ENCODE results near the gene DHRS7C. TPM values are rescaled to one million over a fixed set of nuclear protein-coding genes. Genes with fewer than 3 reads are reported as not detected.

The DHRS7C gene
- total RNA-seq, result not detected in 2 replicates

GRCh38 chr17:9790889-9791876, at the start of gene DHRS7C:
DHRS7C (minus strand) TSS chr17:9791592; CDS start chr17:9791284, 308 bp downstream.

GRCh38 chr17:9825641-9826150, 34.3 kb upstream of the DHRS7C start, which contains the start of gene GLP2R:
GLP2R (plus strand) TSS chr17:9825924; CDS start chr17:9826064, 140 bp downstream.

GRCh38 chr17:9821921-9822320, 30.5 kb upstream of the DHRS7C start, which contains the start of gene GSG1L2:
GSG1L2 (minus strand) TSS chr17:9822079; CDS start chr17:9822071, 8 bp downstream.

Other genes starting within 250 kb of the DHRS7C start
- 46.2 and 50.1 TPM in 2 replicates for gene STX8, start 215.8 kb downstream of the DHRS7C start, total RNA-seq
- gene CFAP52, start 214.9 kb downstream of the DHRS7C start, total RNA-seq, result not detected in 2 replicates
- gene USP43, start 146.1 kb downstream of the DHRS7C start, total RNA-seq, result 0.15 and 0.50 TPM in 2 replicates
- not detected in 2 replicates for gene GSG1L2, start 30.5 kb upstream of the DHRS7C start, total RNA-seq
- under 0.01 TPM in 1 of 2 replicates, not detected in the other for gene GLP2R, start 34.3 kb upstream of the DHRS7C start, total RNA-seq
- not detected in 2 replicates for gene RCVRN, start 113.7 kb upstream of the DHRS7C start, total RNA-seq